AG04450 (cell line): ENCODE data around the gene PACRGL. TPM values are rescaled to one million over a fixed set of nuclear protein-coding genes. Genes with fewer than 3 reads are reported as not detected.
"Not testable (repeated sequence)": the region's sequence is repeated elsewhere in the genome, so short reads cannot be mapped to it uniquely, and the experiment has no call there.

ENCODE experiments used
- CTCF ChIA-PET: fragments of 300-600, 350-600 bp; formaldehyde crosslinking; extraction: SDS; loops from one replicate; lab custom pipeline; 2022; ENCODE audit warnings: antibody characterized with exemption, inconsistent platforms; lab: Charles Lee
- POLR2A ChIA-PET: fragments of 350-600 bp; formaldehyde crosslinking; extraction: SDS; loops from one replicate; lab custom pipeline; 2021; ENCODE audit warnings: antibody characterized with exemption, inconsistent platforms; lab: Yijun Ruan, JAX
- DNase-seq: peaks from one replicate; pipeline ENCODE4 v3.0.0-alpha.2; 2011; ENCODE audit warnings: low read depth, low spot score
- H3K27ac ChIP-seq: one replicate; pipeline ENCODE4 v1.5.1; 2012; ENCODE audit warnings: low read depth, low read length, control low read depth
- H3K27me3 ChIP-seq: one replicate; pipeline ENCODE4 v1.6.0; 2012; ENCODE audit warnings: low read length; ENCODE audit not compliant: control insufficient read depth, insufficient read depth
- H3K4me3 ChIP-seq: 2 replicates; pipeline ENCODE4 v1.5.1; 2011; ENCODE audit warnings: mild to moderate bottlenecking, low read depth, low read length, control low read depth
- H3K9me3 ChIP-seq: 2 replicates; pipeline ENCODE4 v1.5.1; 2012; ENCODE audit warnings: low read length; ENCODE audit not compliant: control insufficient read depth, insufficient read depth
- CTCF ChIP-seq: IDR thresholded peaks from 2 replicates; pipeline ENCODE4 v1.5.1; 2011; ENCODE audit warnings: low read depth, low read length, control low read depth, inconsistent platforms
- polyA plus RNA-seq: library from polyadenylated mRNA; depleted of rRNA; stranded (reverse); fragments of >200 nt; gene quantifications from 2 replicates; pipeline ENCODE4 v1.2.3, GENCODE V29; 2011

Gene PACRGL
- polyA plus RNA-seq, 1 experiment, result 15.2 TPM

GRCh38 chr4:20711335-20711734, 11.1 kb downstream of the PACRGL start:
- CTCF ChIA-PET, result interaction anchor here (0.7 kb wide), 1 partner anchor 23 kb away, joined by 4 read pairs; no protein-coding TSS in a partner anchor
- Histone ChIP-seq H3K4me3 (no peak overlapping the region), H3K27ac (no peak overlapping the region), H3K9me3 (no peaks in the 10 kb centered on the region), H3K27me3 (no peaks in the 10 kb centered on the region)
- no peak for TF ChIP-seq CTCF
- no peak for DNase-seq
- POLR2A ChIA-PET, result no interaction called here

- Histone ChIP-seq H3K4me3 (no peak overlapping the region), H3K27me3 (no peaks in the 10 kb centered on the region), H3K9me3 (peaks cover 7% of the 10 kb centered on the region), H3K27ac (no peak overlapping the region)
- POLR2A ChIA-PET, result no interaction called here
- no peak for DNase-seq
- CTCF ChIA-PET, result no interaction called here
- no peak for TF ChIP-seq CTCF
Measured at GRCh38 chr4:20723019-20723418, 22.8 kb downstream of the PACRGL start.

DNA sequence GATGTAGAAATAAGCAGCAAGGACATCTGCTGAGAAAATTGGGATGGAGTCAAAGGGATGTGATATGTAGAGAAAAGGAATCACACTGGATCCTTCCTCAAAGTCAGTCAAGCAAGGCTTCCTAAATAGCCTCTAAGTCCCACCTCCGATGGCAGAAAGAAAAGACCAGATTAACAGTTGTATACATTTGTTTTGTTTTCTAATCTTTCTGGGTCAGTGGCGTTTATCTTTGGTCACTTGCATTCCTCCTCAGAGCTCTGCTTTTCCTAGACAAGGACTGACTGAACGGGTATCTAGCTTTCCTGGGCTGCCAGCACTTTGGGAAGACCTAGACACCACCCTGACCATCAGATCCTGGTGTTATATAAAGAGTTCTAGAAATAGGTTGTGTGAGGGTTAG, 23.2 kb downstream of the PACRGL start:
- no peak for DNase-seq
- ChIA-PET CTCF (interaction anchor here (0.6 to 1.0 kb wide), 3 partner anchors 49 to 156 kb away, joined by 4 read pairs; no protein-coding TSS in a partner anchor), POLR2A (no interaction called here)
- Histone ChIP-seq H3K27me3 (no peaks in the 10 kb centered on the region), H3K9me3 (peaks cover 7% of the 10 kb centered on the region), H3K4me3 (no peak overlapping the region), H3K27ac (no peak overlapping the region)
- TF ChIP-seq CTCF, result no peak

DNA sequence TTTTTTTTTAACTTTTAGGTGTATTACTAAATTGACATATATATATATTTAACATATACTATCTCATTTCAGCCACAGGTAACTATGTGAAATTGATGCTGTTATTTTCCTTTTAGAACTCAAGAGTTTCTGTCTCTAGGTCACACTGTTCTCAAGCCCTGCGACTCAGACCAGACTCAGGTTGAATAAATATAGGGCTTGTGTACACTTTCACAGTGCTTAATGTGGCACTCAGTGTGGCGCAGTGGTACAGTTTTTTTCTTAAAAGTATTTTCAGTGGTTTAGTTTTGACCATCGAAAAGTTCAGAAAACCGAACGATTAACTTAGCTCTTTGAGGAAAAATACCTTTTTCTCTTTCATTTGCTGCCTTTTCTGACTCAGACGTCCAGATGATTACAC, 24.7 kb downstream of the PACRGL start:
- ChIA-PET CTCF (no interaction called here), POLR2A (no interaction called here)
- no peak overlapping the region for H3K4me3 ChIP-seq
- no peak for TF ChIP-seq CTCF
- peaks cover 7% of the 10 kb centered on the region for H3K9me3 ChIP-seq
- H3K27me3 ChIP-seq, result no peaks in the 10 kb centered on the region
- DNase-seq, result no peak
- no peak overlapping the region for H3K27ac ChIP-seq

GRCh38 chr4:20735931-20736330, 35.7 kb downstream of the PACRGL start:
- no peaks in the 10 kb centered on the region for H3K27me3 ChIP-seq
- no peak overlapping the region for H3K27ac ChIP-seq
- no peak overlapping the region for H3K4me3 ChIP-seq
- CTCF ChIA-PET, result no interaction called here
- H3K9me3 ChIP-seq, result peaks cover 16% of the 10 kb centered on the region
- POLR2A ChIA-PET, result no interaction called here
- no peak for TF ChIP-seq CTCF
- no peak for DNase-seq

DNA sequence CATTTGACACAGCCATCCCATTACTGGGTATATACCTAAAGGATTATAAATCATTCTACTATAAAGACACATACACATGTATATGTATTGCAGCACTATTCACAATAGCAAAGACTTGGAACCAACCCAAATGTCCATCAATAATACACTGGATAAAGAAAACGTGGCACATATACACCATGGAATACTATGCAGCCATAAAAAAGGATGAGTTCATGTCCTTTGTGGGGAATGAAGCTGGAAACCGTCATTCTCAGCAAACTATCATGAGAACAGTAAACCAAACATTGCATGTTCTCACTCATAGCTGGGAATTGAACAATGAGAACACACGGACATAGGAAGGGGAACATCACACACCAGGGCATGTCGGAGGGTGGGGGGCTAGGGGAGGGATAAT, 45.7 kb downstream of the PACRGL start:
- H3K27ac ChIP-seq, POLR2A ChIA-PET: not testable (repeated sequence)

More for the DNA sequence above, 45.7 kb downstream of the PACRGL start:
- H3K27me3 ChIP-seq, DNase-seq, H3K9me3 ChIP-seq, H3K4me3 ChIP-seq, CTCF ChIA-PET: not testable (repeated sequence)
